ENCODE measurements around the gene AGMAT.
A peak's percentile ranks its signal among the peaks of the same experiment; 100 is the strongest.

The AGMAT gene, protein sequence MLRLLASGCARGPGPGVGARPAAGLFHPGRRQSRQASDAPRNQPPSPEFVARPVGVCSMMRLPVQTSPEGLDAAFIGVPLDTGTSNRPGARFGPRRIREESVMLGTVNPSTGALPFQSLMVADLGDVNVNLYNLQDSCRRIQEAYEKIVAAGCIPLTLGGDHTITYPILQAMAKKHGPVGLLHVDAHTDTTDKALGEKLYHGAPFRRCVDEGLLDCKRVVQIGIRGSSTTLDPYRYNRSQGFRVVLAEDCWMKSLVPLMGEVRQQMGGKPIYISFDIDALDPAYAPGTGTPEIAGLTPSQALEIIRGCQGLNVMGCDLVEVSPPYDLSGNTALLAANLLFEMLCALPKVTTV

DNA sequence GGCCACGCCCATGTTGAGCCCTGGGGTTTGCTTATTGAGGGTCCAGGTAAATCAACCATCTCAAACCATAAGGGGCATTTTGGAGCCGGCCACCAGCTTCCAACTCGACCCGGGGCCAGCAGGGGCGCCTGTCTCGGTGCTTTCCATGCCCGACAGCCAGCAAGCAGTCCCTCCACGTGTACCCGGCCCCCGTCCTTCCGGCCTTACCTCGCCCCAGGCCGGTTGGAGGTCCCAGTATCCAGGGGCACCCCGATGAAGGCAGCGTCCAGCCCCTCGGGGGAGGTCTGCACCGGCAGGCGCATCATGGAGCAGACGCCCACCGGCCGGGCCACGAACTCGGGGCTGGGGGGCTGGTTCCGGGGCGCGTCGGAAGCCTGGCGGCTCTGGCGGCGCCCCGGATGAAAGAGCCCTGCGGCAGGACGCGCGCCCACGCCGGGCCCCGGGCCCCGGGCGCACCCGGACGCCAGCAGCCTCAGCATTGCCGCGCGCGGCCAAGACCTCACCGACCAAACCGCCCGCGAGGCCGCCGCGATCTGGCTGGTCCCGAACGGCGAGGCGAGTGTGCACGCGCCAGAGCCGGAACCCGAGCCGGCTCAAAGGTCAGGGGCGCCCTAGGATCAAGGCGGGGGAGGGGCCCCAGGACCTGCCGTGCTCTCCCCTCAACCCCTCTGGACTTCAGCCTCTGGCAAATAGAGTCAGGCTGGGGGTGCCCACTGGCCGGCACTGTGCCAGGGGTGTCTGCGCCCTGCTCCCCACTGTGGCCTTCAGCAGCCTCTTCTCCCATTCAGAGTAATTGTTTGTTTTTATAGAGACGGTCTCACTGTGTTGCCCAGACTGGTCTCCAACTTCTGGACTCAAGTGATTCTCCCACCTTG is at the start of gene AGMAT:
AGMAT (minus strand) TSS at position 563 of the 875 bp plus-strand sequence; CDS start at position 479, 84 bp downstream.
- no peak for DNase-seq (ENCODE audit: low spot score)

DNA sequence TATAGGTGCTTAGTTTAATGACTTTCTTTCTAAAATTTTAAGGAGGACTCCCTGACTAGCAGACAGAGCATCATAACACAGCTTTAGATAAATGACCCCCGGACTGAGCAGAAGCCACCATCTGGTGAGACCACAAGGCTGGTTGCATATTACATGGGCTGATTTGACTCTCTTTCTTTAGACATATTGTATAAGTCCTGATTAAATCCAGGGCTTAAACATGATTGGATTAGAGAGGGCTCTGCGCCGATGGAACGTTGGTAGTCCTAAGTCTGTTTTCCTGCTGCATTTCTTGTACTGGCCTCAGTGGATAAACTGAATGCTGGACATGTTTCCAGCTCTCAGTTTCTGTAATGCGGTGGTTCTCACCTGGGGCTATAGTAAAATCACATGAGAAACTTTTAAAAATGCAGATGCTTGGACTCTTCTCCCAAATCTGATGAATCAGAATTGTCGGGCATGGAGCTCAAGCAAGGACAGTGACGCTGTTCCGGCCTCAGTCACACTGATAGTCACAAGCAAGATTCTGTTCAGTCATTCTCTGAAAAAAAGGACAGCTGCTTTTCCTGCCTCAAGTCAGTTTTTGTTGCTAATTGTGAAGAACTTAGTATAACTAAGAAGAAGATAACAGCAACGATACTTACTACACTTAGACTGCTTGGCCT is 49.0 kb upstream of the AGMAT start:
- no peak for DNase-seq (ENCODE audit: low spot score)

- DNase-seq (ENCODE audit: low spot score), result no peak
Observed at GRCh38 chr1:15628003-15628402, 43.2 kb upstream of the AGMAT start.

GRCh38 chr1:15627343-15627988 is 42.6 kb upstream of the AGMAT start:
- DNase-seq (ENCODE audit: low spot score), result no peak

DNA sequence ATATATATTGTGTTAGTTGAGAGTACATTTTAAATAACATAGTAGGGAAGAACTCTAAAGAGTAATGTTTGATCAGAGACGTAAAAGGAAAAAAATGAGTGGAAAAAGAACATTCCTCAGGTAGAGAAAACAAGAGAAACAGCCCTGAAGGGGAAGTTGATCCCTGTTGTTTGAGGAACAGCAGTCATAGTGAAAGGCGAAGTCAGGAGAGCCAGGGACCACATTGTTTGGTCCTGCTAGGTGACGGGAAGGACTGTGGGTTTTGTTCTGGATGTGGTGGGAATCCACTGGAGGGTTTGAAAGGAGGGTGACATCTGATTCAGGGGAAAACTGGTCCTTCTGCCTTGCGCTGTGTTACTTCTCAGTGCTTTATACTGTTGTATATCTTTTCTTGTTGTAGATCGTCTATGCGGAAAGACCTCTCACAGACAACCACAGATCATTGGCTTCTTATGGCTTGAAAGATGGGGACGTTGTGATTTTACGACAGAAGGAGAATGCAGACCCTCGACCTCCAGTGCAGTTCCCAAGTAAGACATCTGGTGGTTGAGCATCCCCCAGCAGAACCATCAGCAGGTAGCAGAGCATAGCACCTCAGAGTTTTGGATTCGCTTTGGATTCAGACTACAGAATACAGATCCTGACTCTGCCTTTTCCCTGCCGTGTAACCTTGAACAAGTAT is 41.6 kb upstream of the AGMAT start:
- DNase-seq (ENCODE audit: low spot score), result no peak

DNA sequence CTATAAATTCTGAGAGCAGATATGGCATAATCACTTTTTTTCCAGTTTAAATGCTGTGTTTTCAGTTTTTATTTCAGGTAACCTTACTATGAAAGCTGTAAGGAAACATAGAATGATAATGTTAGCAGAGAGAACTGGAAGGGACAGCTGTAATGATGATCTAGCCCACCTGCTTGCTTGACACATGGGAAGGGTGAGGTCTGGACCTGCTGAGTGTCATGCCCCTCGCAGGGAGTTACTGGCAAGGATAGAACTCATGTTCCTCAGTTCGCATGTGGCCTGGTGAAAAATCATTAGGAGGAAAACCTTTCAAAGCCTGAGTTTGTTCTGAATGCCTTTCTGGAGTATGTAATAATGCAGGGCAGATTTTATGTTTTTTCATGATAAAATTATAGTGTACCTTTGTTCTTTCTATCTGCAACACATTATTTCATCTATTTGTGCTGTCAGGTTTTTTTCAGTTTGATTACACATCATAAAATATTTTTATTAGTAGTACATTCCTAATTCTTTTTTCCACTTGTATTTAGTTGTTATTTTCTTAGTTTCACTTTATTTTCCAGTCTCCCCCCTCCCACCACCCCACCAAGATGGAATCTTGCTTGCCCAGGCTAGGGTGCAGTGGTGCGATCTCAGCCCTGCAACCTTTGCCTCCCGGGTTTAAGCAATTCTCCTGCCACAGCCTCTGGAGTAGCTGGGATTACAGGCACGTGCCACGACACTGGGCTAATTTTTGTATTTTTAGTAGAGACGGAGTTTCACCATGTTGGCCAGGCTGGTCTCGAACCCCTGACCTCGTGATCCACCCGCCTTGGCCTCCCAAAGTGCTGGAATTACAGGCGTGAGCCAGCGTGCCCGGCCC is 40.4 kb upstream of the AGMAT start:
- no peak for DNase-seq (ENCODE audit: low spot score)

- DNase-seq (ENCODE audit: low spot score), result no peak
Observed at GRCh38 chr1:15624133-15624714, 39.4 kb upstream of the AGMAT start.

DNA sequence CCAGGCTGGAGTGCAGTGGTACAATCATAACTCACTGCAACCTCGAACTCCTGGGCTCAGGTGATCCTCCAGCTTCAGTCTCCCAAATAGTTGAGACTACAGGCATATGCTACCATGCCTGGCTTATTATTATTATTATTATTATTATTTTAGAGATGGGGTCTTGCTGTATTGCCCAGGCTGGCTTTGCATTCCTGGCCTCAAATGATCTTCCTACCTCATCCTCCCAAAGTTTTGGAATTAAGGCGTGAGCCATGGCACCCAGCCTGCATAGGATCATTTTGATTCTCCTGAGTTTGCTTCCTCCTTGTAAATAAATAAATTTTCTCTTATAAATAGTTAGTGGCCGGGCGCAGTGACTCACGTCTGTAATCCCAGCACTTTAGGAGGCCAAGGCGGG is 38.6 kb upstream of the AGMAT start:
- no peak for DNase-seq (ENCODE audit: low spot score)

- DNase-seq (ENCODE audit: low spot score), result no peak
Observed at GRCh38 chr1:15622712-15623373, 38.0 kb upstream of the AGMAT start.

DNA sequence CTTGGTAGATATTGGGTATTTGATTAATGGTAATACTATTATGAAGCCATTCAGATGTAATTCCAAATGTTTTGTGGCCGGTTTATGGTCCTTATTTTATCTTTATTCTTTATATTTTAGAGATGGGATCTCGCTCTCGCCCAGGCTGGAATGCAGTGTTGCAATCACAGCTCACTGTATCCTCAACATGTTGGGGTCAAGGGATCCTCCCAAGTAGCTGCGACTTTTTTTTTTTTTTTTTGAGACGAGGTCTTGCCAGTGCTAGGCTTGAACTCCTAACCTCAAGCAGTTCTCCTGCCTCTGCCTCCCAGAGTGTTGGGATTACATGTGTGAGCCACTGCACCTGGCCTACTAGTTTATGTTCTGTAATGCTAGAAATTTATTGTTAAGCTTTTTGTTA is 37.1 kb upstream of the AGMAT start:
- DNase-seq (ENCODE audit: low spot score), result no peak

DNA sequence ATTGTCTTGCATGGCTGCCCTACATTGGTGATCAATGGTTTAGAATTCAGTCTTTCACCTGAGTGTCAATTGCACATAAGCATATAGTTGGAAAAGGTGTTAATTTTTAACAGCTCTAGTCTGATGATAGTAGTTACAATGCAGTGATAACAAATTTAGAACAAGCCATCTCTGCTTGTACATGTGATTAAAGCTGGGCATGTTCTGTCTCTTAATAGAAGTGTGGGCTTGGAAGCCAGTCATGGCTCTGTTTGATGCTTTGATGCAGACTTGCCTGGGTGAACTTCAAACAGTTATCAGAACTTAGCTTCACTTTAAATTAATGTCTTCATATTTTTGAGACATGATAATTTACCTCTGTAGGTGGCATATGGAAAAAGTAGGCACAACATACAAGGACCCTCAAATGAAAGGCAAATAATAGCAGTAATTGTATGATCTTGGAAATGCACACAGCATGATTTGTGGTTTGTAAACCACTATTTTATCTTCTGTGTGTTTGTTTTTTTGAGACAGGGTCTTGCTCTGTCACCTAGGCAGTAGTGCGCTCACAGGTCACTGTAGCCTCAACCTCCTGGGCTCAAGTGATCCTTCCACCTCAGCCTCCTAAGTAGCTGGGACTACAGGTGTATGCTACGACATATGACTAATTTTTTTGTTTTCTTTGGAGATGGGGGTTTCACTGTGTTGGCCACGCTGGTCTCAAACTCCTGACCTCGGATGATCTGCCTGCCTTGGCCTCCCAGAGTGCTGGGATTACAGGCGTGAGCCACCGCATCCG is 36.2 kb upstream of the AGMAT start:
- DNase-seq (ENCODE audit: low spot score), result no peak

GRCh38 chr1:15620155-15620545 is 35.3 kb upstream of the AGMAT start:
- DNase-seq (ENCODE audit: low spot score), result no peak

DNA sequence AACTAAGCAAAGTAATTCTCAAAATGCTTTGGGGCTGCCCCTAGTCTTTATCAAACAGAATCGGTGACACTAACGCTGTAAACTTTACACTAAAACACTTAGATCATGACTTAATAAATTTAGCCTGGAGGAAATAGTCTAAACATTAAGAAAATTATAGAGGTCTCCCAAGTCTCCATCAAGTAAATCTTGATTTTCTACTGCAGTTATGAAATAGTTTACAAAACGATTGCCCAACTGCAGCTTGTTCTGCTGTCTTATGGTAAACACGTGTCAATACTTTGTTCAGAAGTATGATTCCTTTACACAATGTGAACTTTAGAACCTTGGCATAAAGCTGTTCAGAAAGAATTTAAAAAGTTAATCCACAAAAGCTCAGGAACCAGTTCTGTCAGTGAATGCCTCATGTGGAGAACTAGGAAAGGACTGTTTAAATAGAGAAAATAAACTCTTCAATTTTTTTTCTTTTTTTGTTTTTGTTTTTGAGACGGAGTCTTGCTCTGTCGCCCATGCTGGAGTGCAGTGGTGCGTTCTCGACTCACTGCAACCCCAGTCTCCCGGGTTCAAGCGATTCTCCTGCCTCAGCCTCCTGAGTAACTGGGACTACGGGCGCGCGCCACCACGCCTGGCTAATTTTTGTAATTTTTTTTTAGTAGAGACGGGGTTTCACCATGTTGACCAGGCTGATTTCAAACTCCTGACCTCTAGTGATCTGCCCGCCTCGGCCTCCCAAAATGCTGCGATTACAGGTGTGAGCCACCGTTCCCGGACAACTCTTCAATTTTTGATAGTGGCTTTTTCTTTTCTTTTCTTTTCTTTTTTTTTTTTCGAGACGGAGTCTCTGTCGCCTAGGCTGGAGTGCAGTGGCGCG is 34.0 kb upstream of the AGMAT start:
- DNase-seq (ENCODE audit: low spot score), result no peak

- no peak for DNase-seq (ENCODE audit: low spot score)
Observed at GRCh38 chr1:15618077-15618654, 33.3 kb upstream of the AGMAT start.

DNA sequence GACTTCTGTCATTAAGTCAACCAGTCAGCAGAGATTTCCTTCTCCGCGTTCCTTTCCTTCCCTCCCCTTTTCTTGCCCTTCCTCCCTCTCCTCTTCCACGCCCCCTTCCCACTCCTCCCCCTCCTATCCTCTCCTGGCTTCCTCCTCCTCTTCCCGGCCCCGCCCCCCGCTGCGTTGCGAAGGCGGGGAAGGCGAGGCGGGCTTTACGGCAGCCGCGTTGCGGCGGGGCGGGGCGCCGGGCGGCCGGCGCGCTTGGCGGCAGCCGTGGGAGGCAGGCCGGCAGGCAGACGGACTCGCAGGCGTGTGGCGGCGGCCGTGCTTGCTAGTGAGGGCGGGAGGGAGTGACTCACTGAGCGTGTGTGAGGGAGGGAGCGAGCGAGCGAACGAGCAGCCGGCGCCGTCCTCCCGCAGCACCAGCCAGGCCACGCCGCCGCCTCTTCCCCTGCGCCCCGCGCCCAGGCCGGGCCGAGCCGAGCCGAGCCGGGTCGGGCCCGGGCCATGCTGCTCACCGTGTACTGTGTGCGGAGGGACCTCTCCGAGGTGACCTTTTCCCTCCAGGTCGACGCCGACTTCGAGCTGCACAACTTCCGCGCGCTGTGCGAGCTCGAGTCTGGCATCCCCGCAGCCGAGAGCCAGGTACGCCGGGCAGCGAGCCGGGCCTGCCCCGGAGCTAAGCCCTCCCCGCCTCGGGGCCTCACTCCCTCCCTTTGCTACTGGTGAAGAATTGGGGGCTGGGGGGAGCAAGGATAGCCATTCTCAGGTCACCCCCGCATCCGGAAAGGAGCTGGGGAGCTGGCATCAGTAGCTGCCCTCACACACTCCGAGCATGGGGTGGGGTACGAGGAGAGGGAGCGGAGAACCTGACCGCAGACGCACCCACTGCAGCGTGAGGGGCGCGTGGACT is 32.6 kb upstream of the AGMAT start, which contains the start of gene DDI2:
DDI2 (plus strand) TSS at position 286 of the 904 bp plus-strand sequence; CDS start at position 499, 213 bp downstream.
- peak; percentile 97 for DNase-seq (ENCODE audit: low spot score)
